ENCODE measurements around the gene RYR3. TPM values are rescaled to one million over a fixed set of nuclear protein-coding genes. Genes with fewer than 3 reads are reported as not detected.

Gene RYR3
- total RNA-seq, 4 donors from 2014 or later: 0.65 to 7.5 (median 2.6) TPM

- no peak for DNase-seq (ENCODE audit: low spot score)
- no peak for TF ChIP-seq CTCF (IDR thresholded peaks at IDR 0.05)
- no peak for ATAC-seq (ENCODE audit: low FRiP score)
These were observed 472.2 kb downstream of the RYR3 start for GRCh38 chr15:33782966-33783365.

- ATAC-seq (ENCODE audit: low FRiP score): no peak
- no peak for DNase-seq (ENCODE audit: low spot score)
- no peak for TF ChIP-seq CTCF (IDR thresholded peaks at IDR 0.05)
These were observed 474.6 kb downstream of the RYR3 start for GRCh38 chr15:33785366-33785765.

GRCh38 chr15:33788906-33789540, 478.3 kb downstream of the RYR3 start:
- DNase-seq (ENCODE audit: low spot score) (no peak), ATAC-seq (ENCODE audit: low FRiP score) (no peak)
- TF ChIP-seq CTCF (IDR thresholded peaks at IDR 0.05): no peak

GRCh38 chr15:33794453-33794852, 483.7 kb downstream of the RYR3 start:
- TF ChIP-seq CTCF (IDR thresholded peaks at IDR 0.05): no peak
- DNase-seq (ENCODE audit: low spot score) (no peak), ATAC-seq (ENCODE audit: low FRiP score) (no peak)

GRCh38 chr15:33795070-33795469, 484.3 kb downstream of the RYR3 start:
- no peak for TF ChIP-seq CTCF (IDR thresholded peaks at IDR 0.05)
- DNase-seq (ENCODE audit: low spot score) (no peak), ATAC-seq (ENCODE audit: low FRiP score) (no peak)

- TF ChIP-seq CTCF (IDR thresholded peaks at IDR 0.05): no peak
- no peak for ATAC-seq (ENCODE audit: low FRiP score)
- no peak for DNase-seq (ENCODE audit: low spot score)
These were observed 486.9 kb downstream of the RYR3 start for GRCh38 chr15:33797651-33798050.

- DNase-seq (ENCODE audit: low spot score): no peak
- ATAC-seq (ENCODE audit: low FRiP score): no peak
- no peak for TF ChIP-seq CTCF (IDR thresholded peaks at IDR 0.05)
These were observed 491.2 kb downstream of the RYR3 start for GRCh38 chr15:33801954-33802353.
